Measurements from ENCODE around the gene C19orf12.

Gene C19orf12

GRCh38 chr19:29751932-29752331 lies 36.9 kb upstream of the C19orf12 start:
- ChIA-PET POLR2A (no interaction called here), CTCF (interaction anchor here (3.3 kb wide), 1 partner anchor 8 kb away, joined by 18 read pairs; no protein-coding TSS in a partner anchor)
- no peak for DNase-seq (ENCODE audit: low read depth, low spot score)
- TF ChIP-seq CTCF (IDR thresholded peaks at IDR 0.05; ENCODE audit: insufficient read depth, low read length, missing control alignments), result no peak
- H3K4me3 ChIP-seq (ENCODE audit: low read depth, low read length), result no peak overlapping the region

- DNase-seq (ENCODE audit: low read depth, low spot score), result no peak
- no peak overlapping the region for H3K4me3 ChIP-seq (ENCODE audit: low read depth, low read length)
- ChIA-PET CTCF (interaction anchor here (3.3 kb wide), 1 partner anchor 10 kb away, joined by 18 read pairs; no protein-coding TSS in a partner anchor), POLR2A (no interaction called here)
- TF ChIP-seq CTCF (IDR thresholded peaks at IDR 0.05; ENCODE audit: insufficient read depth, low read length, missing control alignments), result no peak
Observed at GRCh38 chr19:29750001-29750400, 34.9 kb upstream of the C19orf12 start.

- no peak for TF ChIP-seq CTCF (IDR thresholded peaks at IDR 0.05; ENCODE audit: insufficient read depth, low read length, missing control alignments)
- no peak overlapping the region for H3K4me3 ChIP-seq (ENCODE audit: low read depth, low read length)
- ChIA-PET POLR2A (no interaction called here), CTCF (interaction anchor here (0.6 to 1.4 kb wide), 4 partner anchors 10 to 125 kb away, joined by 3 to 5 read pairs (median 3); no protein-coding TSS in a partner anchor)
- no peak for DNase-seq (ENCODE audit: low read depth, low spot score)
Observed at GRCh38 chr19:29748996-29749849, 34.2 kb upstream of the C19orf12 start.

GRCh38 chr19:29745253-29745652 lies 30.2 kb upstream of the C19orf12 start:
- TF ChIP-seq CTCF (IDR thresholded peaks at IDR 0.05; ENCODE audit: insufficient read depth, low read length, missing control alignments), result peak; percentile 10
- H3K4me3 ChIP-seq (ENCODE audit: low read depth, low read length), result no peak overlapping the region
- CTCF ChIA-PET, result interaction anchor here (1.4 kb wide), 1 partner anchor 15 kb away, joined by 6 read pairs; no protein-coding TSS in a partner anchor
- POLR2A ChIA-PET, result no interaction called here
- no peak for DNase-seq (ENCODE audit: low read depth, low spot score)

GRCh38 chr19:29743681-29744080 lies 28.6 kb upstream of the C19orf12 start:
- ChIA-PET POLR2A (no interaction called here), CTCF (interaction anchor here (1.1 to 1.9 kb wide), 2 partner anchors 12 to 13 kb away, joined by 5 to 7 read pairs; no protein-coding TSS in a partner anchor)
- no peak for TF ChIP-seq CTCF (IDR thresholded peaks at IDR 0.05; ENCODE audit: insufficient read depth, low read length, missing control alignments)
- no peak for DNase-seq (ENCODE audit: low read depth, low spot score)
- H3K4me3 ChIP-seq (ENCODE audit: low read depth, low read length), result no peak overlapping the region

- TF ChIP-seq CTCF (IDR thresholded peaks at IDR 0.05; ENCODE audit: insufficient read depth, low read length, missing control alignments), result no peak
- POLR2A ChIA-PET, result no interaction called here
- CTCF ChIA-PET, result interaction anchor here (1.1 to 4.1 kb wide), 3 partner anchors 12 to 133 kb away, joined by 3 to 16 read pairs (median 3); no protein-coding TSS in a partner anchor
- no peak for DNase-seq (ENCODE audit: low read depth, low spot score)
- H3K4me3 ChIP-seq (ENCODE audit: low read depth, low read length), result no peak overlapping the region
Observed at GRCh38 chr19:29741776-29742175, 26.7 kb upstream of the C19orf12 start.
